Measurements from ENCODE around the gene GLYR1. TPM values are rescaled to one million over a fixed set of nuclear protein-coding genes. Genes with fewer than 3 reads are reported as not detected.
A peak's percentile ranks its signal among the peaks of the same experiment; 100 is the strongest.

The GLYR1 gene
- total RNA-seq, 1 donor from 2014 or later: 133 TPM

GRCh38 chr16:4796982-4797804 is 49.9 kb downstream of the GLYR1 start:
- no peak overlapping the region for H3K27ac Mint-ChIP-seq (ENCODE audit: unreplicated experiment)
- H3K36me3 Mint-ChIP-seq (ENCODE audit: low read depth): no peaks in the 10 kb centered on the region
- H3K9me3 Mint-ChIP-seq: no peaks in the 10 kb centered on the region
- H3K27me3 Mint-ChIP-seq (ENCODE audit: low read depth): no peaks in the 10 kb centered on the region
- TF ChIP-seq CTCF (conservative IDR thresholded peaks at IDR 0.05): no peak
- H3K4me3 Mint-ChIP-seq: no peak overlapping the region
- H3K4me1 Mint-ChIP-seq: no peaks in the 10 kb centered on the region
- DNase-seq (ENCODE audit: low read depth, low spot score): no peak

- Mint-ChIP-seq H3K36me3 (ENCODE audit: low read depth) (no peaks in the 10 kb centered on the region), H3K4me1 (no peaks in the 10 kb centered on the region), H3K27ac (ENCODE audit: unreplicated experiment) (no peak overlapping the region), H3K4me3 (no peak overlapping the region), H3K27me3 (ENCODE audit: low read depth) (no peaks in the 10 kb centered on the region), H3K9me3 (no peaks in the 10 kb centered on the region)
- no peak for DNase-seq (ENCODE audit: low read depth, low spot score)
- TF ChIP-seq CTCF (conservative IDR thresholded peaks at IDR 0.05): no peak
Measured at GRCh38 chr16:4795828-4796572, 51.1 kb downstream of the GLYR1 start.

DNA sequence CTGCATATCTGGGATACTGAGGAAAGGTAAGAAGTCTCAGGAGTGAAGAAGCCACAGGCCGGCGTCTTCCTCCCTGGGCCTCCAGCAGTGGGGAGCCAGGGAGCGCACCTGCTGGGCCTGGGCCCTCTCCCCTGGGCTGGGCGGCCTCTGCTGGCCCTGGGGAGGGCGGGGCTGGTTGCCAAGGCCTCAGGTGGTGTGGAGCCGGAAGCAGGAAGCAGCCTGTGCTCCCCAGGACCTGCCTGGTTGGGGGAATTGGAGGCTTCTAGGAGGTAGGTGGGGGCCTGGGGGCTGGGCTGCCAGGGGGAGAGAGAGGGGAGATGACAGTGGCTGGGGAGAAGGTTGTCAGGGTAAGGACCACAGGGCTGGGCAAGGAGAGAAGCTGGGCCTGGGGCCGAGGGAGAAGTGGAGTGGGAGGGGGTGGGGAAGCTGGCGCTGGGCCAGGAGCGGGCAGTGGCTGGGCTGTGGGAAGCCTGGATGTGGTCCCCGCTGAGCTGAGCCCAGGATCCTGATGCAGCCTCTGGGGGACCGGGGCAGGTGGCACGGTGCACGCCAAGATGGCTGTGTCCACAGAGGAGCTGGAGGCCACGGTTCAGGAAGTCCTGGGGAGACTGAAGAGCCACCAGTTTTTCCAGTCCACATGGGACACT is 51.8 kb downstream of the GLYR1 start, which contains the start of gene SMIM22:
Gene SMIM22, plus strand, starts transcription at position 189 of the 647 bp plus-strand sequence. Its CDS starts 366 bp downstream, at position 555.
- TF ChIP-seq CTCF (conservative IDR thresholded peaks at IDR 0.05): no peak
- no peaks in the 10 kb centered on the region for H3K4me1 Mint-ChIP-seq
- H3K9me3 Mint-ChIP-seq: no peaks in the 10 kb centered on the region
- H3K4me3 Mint-ChIP-seq: no peak within 1 kb of the TSS
- H3K36me3 Mint-ChIP-seq (ENCODE audit: low read depth): no peaks in the 10 kb centered on the region
- no peak for DNase-seq (ENCODE audit: low read depth, low spot score)
- no peaks in the 10 kb centered on the region for H3K27me3 Mint-ChIP-seq (ENCODE audit: low read depth)
- no peak within 1 kb of the TSS for H3K27ac Mint-ChIP-seq (ENCODE audit: unreplicated experiment)

- DNase-seq (ENCODE audit: low read depth, low spot score): no peak
- Mint-ChIP-seq H3K27me3 (ENCODE audit: low read depth) (no peaks in the 10 kb centered on the region), H3K9me3 (no peaks in the 10 kb centered on the region), H3K4me1 (no peaks in the 10 kb centered on the region), H3K36me3 (ENCODE audit: low read depth) (no peaks in the 10 kb centered on the region), H3K4me3 (no peak overlapping the region), H3K27ac (ENCODE audit: unreplicated experiment) (no peak overlapping the region)
- no peak for TF ChIP-seq CTCF (conservative IDR thresholded peaks at IDR 0.05)
Measured at GRCh38 chr16:4792951-4793513, 54.1 kb downstream of the GLYR1 start.

- H3K9me3 Mint-ChIP-seq: no peaks in the 10 kb centered on the region
- no peak for TF ChIP-seq CTCF (conservative IDR thresholded peaks at IDR 0.05)
- no peaks in the 10 kb centered on the region for H3K27me3 Mint-ChIP-seq (ENCODE audit: low read depth)
- H3K27ac Mint-ChIP-seq (ENCODE audit: unreplicated experiment): peak overlapping the region; percentile 62
- DNase-seq (ENCODE audit: low read depth, low spot score): no peak
- no peak overlapping the region for H3K4me3 Mint-ChIP-seq
- H3K36me3 Mint-ChIP-seq (ENCODE audit: low read depth): no peaks in the 10 kb centered on the region
- H3K4me1 Mint-ChIP-seq: no peaks in the 10 kb centered on the region
Measured at GRCh38 chr16:4790871-4791270, 56.2 kb downstream of the GLYR1 start.
